Stimulated activated CD4-positive, alpha-beta T cell treated with anti-CD3 and anti-CD28 coated beads, TNF-alpha, amount 100 ng/mL, for 24 hours (primary cell): Measurements from ENCODE around the gene MRPS12.
A peak's percentile ranks its signal among the peaks of the same experiment; 100 is the strongest.

Source experiments
- DNase-seq, 3 experiments: peaks; one replicate each; pipeline ENCODE4 v3.0.0-alpha.2; 2020; ENCODE audit warnings: low read depth in 3 of 3

MRPS12 gene

GRCh38 chr19:38911388-38912001 is 19.2 kb upstream of the MRPS12 start:
- no peak for DNase-seq

GRCh38 chr19:38912600-38913514 is 17.9 kb upstream of the MRPS12 start:
- no peak for DNase-seq

GRCh38 chr19:38913958-38914357 is 16.8 kb upstream of the MRPS12 start:
- DNase-seq = no peak

GRCh38 chr19:38915329-38916321 is 15.1 kb upstream of the MRPS12 start:
- no peak for DNase-seq

GRCh38 chr19:38917516-38917915 is 13.2 kb upstream of the MRPS12 start:
- no peak for DNase-seq

- DNase-seq = no peak
These were observed 12.7 kb upstream of the MRPS12 start for GRCh38 chr19:38917921-38918491.

GRCh38 chr19:38918526-38918925 is 12.2 kb upstream of the MRPS12 start:
- DNase-seq = no peak

- DNase-seq = no peak
These were observed 10.7 kb upstream of the MRPS12 start for GRCh38 chr19:38919837-38920601.

- no peak for DNase-seq
These were observed 9.9 kb upstream of the MRPS12 start for GRCh38 chr19:38920602-38921419.

GRCh38 chr19:38921420-38922274 is 9.1 kb upstream of the MRPS12 start:
- DNase-seq = no peak

- DNase-seq = no peak
These were observed 8.3 kb upstream of the MRPS12 start for GRCh38 chr19:38922482-38922881.

GRCh38 chr19:38924388-38924787 is 6.4 kb upstream of the MRPS12 start:
- no peak for DNase-seq

- DNase-seq = no peak
These were observed 2.2 kb upstream of the MRPS12 start for GRCh38 chr19:38928391-38929001.

GRCh38 chr19:38929929-38930775 is 592 bp upstream of the MRPS12 start, which contains the start of gene SARS2:
Gene SARS2 (minus strand): TSS chr19:38930763. CDS start chr19:38930736, 27 bp downstream.
- peak; percentile 84 to 85 (median 85) for DNase-seq

GRCh38 chr19:38931521-38931793 is 713 bp downstream of the MRPS12 start:
- DNase-seq = no peak

GRCh38 chr19:38932425-38933179 is 1.9 kb downstream of the MRPS12 start:
- DNase-seq = peak in 1 of 3 experiments; percentile 18

GRCh38 chr19:38933544-38933943 is 2.8 kb downstream of the MRPS12 start:
- DNase-seq = no peak
